DND-41 (cell line): ENCODE measurements around the gene IRF5.

ENCODE experiments used
- ATAC-seq: fragments of 200-7000 bp; cut with Tn5 transposase; 3 replicates; pipeline ENCODE4 v1.9.1; 2021; ENCODE audit warnings: low read depth; ENCODE audit not compliant: insufficient read depth
- DNase-seq: peaks from one replicate; pipeline ENCODE4 v3.0.0-alpha.2; 2020
- H2AFZ ChIP-seq: 2 replicates; pipeline ENCODE4 v1.6.0; 2012; ENCODE audit warnings: low read depth, low read length
- H3K27ac ChIP-seq: 2 replicates; pipeline ENCODE4 v1.5.1; 2012; ENCODE audit warnings: low read length, inconsistent platforms
- H3K27me3 ChIP-seq: fragments of 200-600 bp; sonication (generic); 2 replicates; pipeline ENCODE4 v1.6.0; 2012; ENCODE audit warnings: low read length, mild to moderate bottlenecking, inconsistent platforms; ENCODE audit not compliant: insufficient read depth, poor library complexity
- H3K36me3 ChIP-seq: 2 replicates; pipeline ENCODE4 v1.5.1; 2012; ENCODE audit warnings: low read length, inconsistent platforms; ENCODE audit not compliant: insufficient read depth
- H3K4me1 ChIP-seq: 2 replicates; pipeline ENCODE4 v1.5.1; 2012; ENCODE audit warnings: mild to moderate bottlenecking, low read length; ENCODE audit not compliant: insufficient read depth
- H3K4me2 ChIP-seq: 2 replicates; pipeline ENCODE4 v1.6.0; 2012; ENCODE audit warnings: mild to moderate bottlenecking, moderate library complexity, low read length, inconsistent platforms; ENCODE audit not compliant: insufficient read depth
- H3K4me3 ChIP-seq, 2 experiments: fragments of 200-600 bp in 1 of 2; shearing (Covaris generic) in 1 of 2; 2 replicates each; pipeline ENCODE4 v1.5.1; 2012 to 2016; ENCODE audit warnings: inconsistent platforms in 2 of 2, low read length in 2 of 2, mild to moderate bottlenecking in 2 of 2, low read depth in 1 of 2, moderate library complexity in 1 of 2
- H3K79me2 ChIP-seq: 2 replicates; pipeline ENCODE4 v1.6.0; 2012; ENCODE audit warnings: low read length, inconsistent platforms; ENCODE audit not compliant: insufficient read depth
- H3K9ac ChIP-seq: 2 replicates; pipeline ENCODE4 v1.6.0; 2012; ENCODE audit warnings: low read depth, mild to moderate bottlenecking, inconsistent platforms, low read length, moderate library complexity
- H3K9me3 ChIP-seq: 2 replicates; pipeline ENCODE4 v1.5.1; 2012; ENCODE audit warnings: low read length, moderate library complexity, mild to moderate bottlenecking, inconsistent platforms; ENCODE audit not compliant: insufficient read depth, severe bottlenecking
- H4K20me1 ChIP-seq: 2 replicates; pipeline ENCODE4 v1.6.0; 2012; ENCODE audit warnings: low read length; ENCODE audit not compliant: insufficient read depth
- CTCF ChIP-seq: IDR thresholded peaks from 2 replicates; pipeline ENCODE4 v1.5.1; 2012; ENCODE audit warnings: borderline replicate concordance, low read length, moderate library complexity, mild to moderate bottlenecking; ENCODE audit not compliant: poor library complexity, severe bottlenecking; ENCODE audit errors: extremely low read depth
- EZH2 ChIP-seq: IDR thresholded peaks from 3 replicates; pipeline ENCODE4 v1.6.1; 2012; ENCODE audit warnings: borderline replicate concordance, low read depth, mild to moderate bottlenecking, moderate library complexity, low read length, inconsistent platforms; ENCODE audit not compliant: severe bottlenecking

Gene IRF5

GRCh38 chr7:128922496-128923410 is 15.0 kb upstream of the IRF5 start:
- H3K79me2 ChIP-seq, result no peaks in the 10 kb centered on the region
- H4K20me1 ChIP-seq, result no peaks in the 10 kb centered on the region
- no peak for TF ChIP-seq EZH2
- no peak for TF ChIP-seq CTCF
- no peaks in the 10 kb centered on the region for H3K27me3 ChIP-seq
- H3K9ac ChIP-seq, result no peak overlapping the region
- ATAC-seq (no peak), DNase-seq (no peak)
- H3K4me1 ChIP-seq, result no peaks in the 10 kb centered on the region
- H3K27ac ChIP-seq, result no peak overlapping the region
- H3K9me3 ChIP-seq, result no peaks in the 10 kb centered on the region
- no peak overlapping the region for H3K4me3 ChIP-seq
- H3K36me3 ChIP-seq, result no peaks in the 10 kb centered on the region
- H2AFZ ChIP-seq, result no peak overlapping the region
- H3K4me2 ChIP-seq, result no peak overlapping the region

GRCh38 chr7:128923411-128923800 is 14.3 kb upstream of the IRF5 start:
- Histone ChIP-seq H3K9me3 (no peaks in the 10 kb centered on the region), H3K79me2 (no peaks in the 10 kb centered on the region), H4K20me1 (no peaks in the 10 kb centered on the region), H3K36me3 (no peaks in the 10 kb centered on the region), H3K4me2 (no peak overlapping the region), H3K4me1 (no peaks in the 10 kb centered on the region), H2AFZ (no peak overlapping the region), H3K4me3 (no peak overlapping the region), H3K27me3 (no peaks in the 10 kb centered on the region), H3K9ac (no peak overlapping the region), H3K27ac (no peak overlapping the region)
- ATAC-seq, result no peak
- DNase-seq, result no peak
- TF ChIP-seq EZH2 (no peak), CTCF (no peak)

- Histone ChIP-seq H3K9me3 (no peaks in the 10 kb centered on the region), H4K20me1 (no peaks in the 10 kb centered on the region), H3K27ac (no peak overlapping the region), H3K9ac (no peak overlapping the region), H3K4me2 (no peak overlapping the region), H3K79me2 (no peaks in the 10 kb centered on the region), H3K4me1 (no peaks in the 10 kb centered on the region), H3K27me3 (no peaks in the 10 kb centered on the region), H3K36me3 (no peaks in the 10 kb centered on the region), H2AFZ (no peak overlapping the region), H3K4me3 (no peak overlapping the region)
- ATAC-seq (no peak), DNase-seq (no peak)
- no peak for TF ChIP-seq EZH2
- TF ChIP-seq CTCF, result no peak
Measured at GRCh38 chr7:128924707-128925588, 12.8 kb upstream of the IRF5 start.
